ENCODE results near the gene FYCO1. TPM values are rescaled to one million over a fixed set of nuclear protein-coding genes. Genes with fewer than 3 reads are reported as not detected.

The FYCO1 gene
- polyA plus RNA-seq, 1 donor from 2014 or later: 3.3 TPM

GRCh38 chr3:45994419-45995235 lies 997 bp downstream of the FYCO1 start:
- no peaks in the 10 kb centered on the region for H3K9me3 Mint-ChIP-seq
- peaks cover 26 to 42% (median 34%) of the 10 kb centered on the region in 3 donors for H3K4me1 Mint-ChIP-seq
- peaks cover 7% of the 10 kb centered on the region for H3K27me3 Mint-ChIP-seq
- H3K4me3 Mint-ChIP-seq: peak overlapping the region; percentile 93 to 97 (median 94)
- peak overlapping the region; percentile 82 to 91 (median 89) for H3K27ac Mint-ChIP-seq
- no peaks in the 10 kb centered on the region for H3K36me3 Mint-ChIP-seq

- Mint-ChIP-seq H3K4me1 (peaks cover 26 to 48% (median 40%) of the 10 kb centered on the region in 3 donors), H3K9me3 (no peaks in the 10 kb centered on the region)
Observed at GRCh38 chr3:45993421-45994027, 2.1 kb downstream of the FYCO1 start.

GRCh38 chr3:45992821-45993221 lies 2.8 kb downstream of the FYCO1 start:
- H3K4me1 Mint-ChIP-seq: peaks cover 30 to 48% (median 44%) of the 10 kb centered on the region in 3 donors
- peak overlapping the region in 1 of 3 donors; percentile 68 for H3K27ac Mint-ChIP-seq
- H3K9me3 Mint-ChIP-seq: no peaks in the 10 kb centered on the region
- H3K27me3 Mint-ChIP-seq: no peaks in the 10 kb centered on the region
- peaks cover 2% of the 10 kb centered on the region for H3K36me3 Mint-ChIP-seq
- peak overlapping the region in 3 of 4 donors; percentile 12 to 97 (median 55) for H3K4me3 Mint-ChIP-seq

More at GRCh38 chr3:45993421-45994027, 2.1 kb downstream of the FYCO1 start:
- Mint-ChIP-seq H3K27ac (peak overlapping the region in 1 of 3 donors; percentile 0), H3K4me3 (peak overlapping the region; percentile 55 to 97 (median 69)), H3K36me3 (no peaks in the 10 kb centered on the region), H3K27me3 (no peaks in the 10 kb centered on the region)

GRCh38 chr3:45992133-45992729 lies 3.4 kb downstream of the FYCO1 start:
- no peaks in the 10 kb centered on the region for H3K27me3 Mint-ChIP-seq

GRCh38 chr3:45991341-45991740 lies 4.3 kb downstream of the FYCO1 start:
- H3K9me3 Mint-ChIP-seq: no peaks in the 10 kb centered on the region
- H3K27me3 Mint-ChIP-seq: no peaks in the 10 kb centered on the region
- peak overlapping the region in 1 of 3 donors; percentile 50 for H3K27ac Mint-ChIP-seq
- H3K4me3 Mint-ChIP-seq: peak overlapping the region in 1 of 4 donors; percentile 97
- peaks cover 28 to 50% (median 45%) of the 10 kb centered on the region in 3 donors for H3K4me1 Mint-ChIP-seq
- H3K36me3 Mint-ChIP-seq: peaks cover 5% of the 10 kb centered on the region

More at GRCh38 chr3:45992133-45992729, 3.4 kb downstream of the FYCO1 start:
- H3K9me3 Mint-ChIP-seq: no peaks in the 10 kb centered on the region
- peak overlapping the region in 3 of 4 donors; percentile 13 to 97 (median 46) for H3K4me3 Mint-ChIP-seq
- H3K27ac Mint-ChIP-seq: peak overlapping the region in 2 of 3 donors; percentile 50 to 84
- peaks cover 2% of the 10 kb centered on the region for H3K36me3 Mint-ChIP-seq
- H3K4me1 Mint-ChIP-seq: peaks cover 30 to 48% (median 47%) of the 10 kb centered on the region in 3 donors

GRCh38 chr3:45990181-45990580 lies 5.4 kb downstream of the FYCO1 start:
- no peaks in the 10 kb centered on the region for H3K27me3 Mint-ChIP-seq
- H3K4me1 Mint-ChIP-seq: peaks cover 26 to 47% (median 38%) of the 10 kb centered on the region in 3 donors
- peaks cover 5% of the 10 kb centered on the region for H3K36me3 Mint-ChIP-seq
- H3K27ac Mint-ChIP-seq: no peak overlapping the region
- H3K4me3 Mint-ChIP-seq: peak overlapping the region in 1 of 4 donors; percentile 1
- no peaks in the 10 kb centered on the region for H3K9me3 Mint-ChIP-seq

GRCh38 chr3:45988804-45989203 lies 6.8 kb downstream of the FYCO1 start:
- Mint-ChIP-seq H3K36me3 (peaks cover 5% of the 10 kb centered on the region), H3K4me1 (peaks cover 22 to 43% (median 38%) of the 10 kb centered on the region in 3 donors), H3K27me3 (no peaks in the 10 kb centered on the region), H3K4me3 (no peak overlapping the region), H3K27ac (peak overlapping the region in 1 of 3 donors; percentile 31), H3K9me3 (no peaks in the 10 kb centered on the region)

- Mint-ChIP-seq H3K27me3 (no peaks in the 10 kb centered on the region), H3K4me1 (peaks cover 19 to 38% (median 34%) of the 10 kb centered on the region in 3 donors), H3K9me3 (no peaks in the 10 kb centered on the region), H3K36me3 (peaks cover 5% of the 10 kb centered on the region), H3K27ac (no peak overlapping the region), H3K4me3 (no peak overlapping the region)
Observed at GRCh38 chr3:45988362-45988761, 7.3 kb downstream of the FYCO1 start.

GRCh38 chr3:45987368-45988291 lies 8.0 kb downstream of the FYCO1 start:
- Mint-ChIP-seq H3K36me3 (peaks cover 5% of the 10 kb centered on the region), H3K4me1 (peaks cover 11 to 31% (median 27%) of the 10 kb centered on the region in 3 donors), H3K27me3 (no peaks in the 10 kb centered on the region), H3K4me3 (no peak overlapping the region), H3K27ac (peak overlapping the region in 1 of 3 donors; percentile 20), H3K9me3 (no peaks in the 10 kb centered on the region)

GRCh38 chr3:45986303-45986982 lies 9.2 kb downstream of the FYCO1 start:
- Mint-ChIP-seq H3K4me1 (peaks cover 3 to 23% (median 15%) of the 10 kb centered on the region in 3 donors), H3K27ac (peak overlapping the region in 2 of 3 donors; percentile 26 to 60), H3K4me3 (no peak overlapping the region), H3K36me3 (peaks cover 5% of the 10 kb centered on the region), H3K9me3 (no peaks in the 10 kb centered on the region), H3K27me3 (no peaks in the 10 kb centered on the region)

- Mint-ChIP-seq H3K36me3 (peaks cover 5% of the 10 kb centered on the region), H3K27ac (peak overlapping the region in 1 of 3 donors; percentile 26), H3K27me3 (no peaks in the 10 kb centered on the region), H3K4me3 (no peak overlapping the region), H3K9me3 (no peaks in the 10 kb centered on the region), H3K4me1 (peaks cover 3 to 21% (median 14%) of the 10 kb centered on the region in 3 donors)
Observed at GRCh38 chr3:45985532-45986302, 9.9 kb downstream of the FYCO1 start.

GRCh38 chr3:45984331-45985312 lies 11.0 kb downstream of the FYCO1 start:
- H3K36me3 Mint-ChIP-seq: peaks cover 5% of the 10 kb centered on the region
- H3K4me3 Mint-ChIP-seq: no peak overlapping the region
- H3K27ac Mint-ChIP-seq: peak overlapping the region in 1 of 3 donors; percentile 64
- peaks cover 3 to 16% (median 6%) of the 10 kb centered on the region in 3 donors for H3K4me1 Mint-ChIP-seq
- H3K9me3 Mint-ChIP-seq: no peaks in the 10 kb centered on the region
- no peaks in the 10 kb centered on the region for H3K27me3 Mint-ChIP-seq

Measured in IgD-negative memory B cell (primary cell).